ENCODE data around the gene FSTL4. TPM values are rescaled to one million over a fixed set of nuclear protein-coding genes. Genes with fewer than 3 reads are reported as not detected.

Gene FSTL4
- polyA plus RNA-seq, 1 donor (not counting 4 experiments of a cell fraction or from before 2014, with no cell fraction given) = 1.7 TPM

- Histone ChIP-seq H3K27ac (ENCODE audit: control insufficient read depth, insufficient read depth, low read length) (no peak overlapping the region), H2AFZ (ENCODE audit: control insufficient read depth, low read length) (no peak overlapping the region), H3K9ac (ENCODE audit: control insufficient read depth, extremely low read depth, insufficient read depth, low read length) (no peak overlapping the region), H3K79me2 (ENCODE audit: control insufficient read depth, insufficient read depth, low read length) (no peaks in the 10 kb centered on the region), H3K4me3 (ENCODE audit: control insufficient read depth in 2 of 3, extremely low read depth in 1 of 3, insufficient read depth in 2 of 3, low read depth in 1 of 3, low read length in 3 of 3) (no peak overlapping the region), H3K27me3 (ENCODE audit: control insufficient read depth, extremely low read depth, insufficient read depth, low read length) (peaks cover 24% of the 10 kb centered on the region), H3K9me1 (ENCODE audit: control insufficient read depth, extremely low read depth, insufficient read depth, low read length) (no peaks in the 10 kb centered on the region), H3K4me2 (ENCODE audit: control insufficient read depth, extremely low read depth, insufficient read depth, low read depth, low read length) (no peak overlapping the region), H3K4me1 (ENCODE audit: control insufficient read depth, extremely low read depth, insufficient read depth, low read length) (no peaks in the 10 kb centered on the region), H4K20me1 (ENCODE audit: control insufficient read depth, extremely low read depth, insufficient read depth, low read length) (no peaks in the 10 kb centered on the region), H3K36me3 (ENCODE audit: control insufficient read depth in 2 of 2, extremely low read depth in 1 of 2, insufficient read depth in 2 of 2, low read length in 2 of 2) (no peaks in the 10 kb centered on the region), H3K9me3 (ENCODE audit: control insufficient read depth, low read depth, low read length) (no peaks in the 10 kb centered on the region)
- TF ChIP-seq, protein P1, sequence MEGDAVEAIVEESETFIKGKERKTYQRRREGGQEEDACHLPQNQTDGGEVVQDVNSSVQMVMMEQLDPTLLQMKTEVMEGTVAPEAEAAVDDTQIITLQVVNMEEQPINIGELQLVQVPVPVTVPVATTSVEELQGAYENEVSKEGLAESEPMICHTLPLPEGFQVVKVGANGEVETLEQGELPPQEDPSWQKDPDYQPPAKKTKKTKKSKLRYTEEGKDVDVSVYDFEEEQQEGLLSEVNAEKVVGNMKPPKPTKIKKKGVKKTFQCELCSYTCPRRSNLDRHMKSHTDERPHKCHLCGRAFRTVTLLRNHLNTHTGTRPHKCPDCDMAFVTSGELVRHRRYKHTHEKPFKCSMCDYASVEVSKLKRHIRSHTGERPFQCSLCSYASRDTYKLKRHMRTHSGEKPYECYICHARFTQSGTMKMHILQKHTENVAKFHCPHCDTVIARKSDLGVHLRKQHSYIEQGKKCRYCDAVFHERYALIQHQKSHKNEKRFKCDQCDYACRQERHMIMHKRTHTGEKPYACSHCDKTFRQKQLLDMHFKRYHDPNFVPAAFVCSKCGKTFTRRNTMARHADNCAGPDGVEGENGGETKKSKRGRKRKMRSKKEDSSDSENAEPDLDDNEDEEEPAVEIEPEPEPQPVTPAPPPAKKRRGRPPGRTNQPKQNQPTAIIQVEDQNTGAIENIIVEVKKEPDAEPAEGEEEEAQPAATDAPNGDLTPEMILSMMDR (optimal IDR thresholded peaks at IDR 0.05 in 1 of 3, IDR thresholded peaks at IDR 0.05 in 1 of 3, conservative IDR thresholded peaks at IDR 0.05 in 1 of 3; ENCODE audit: extremely low read depth in 1 of 3, insufficient read depth in 2 of 3, low read length in 3 of 3) = no peak
- no peak for TF ChIP-seq EZH2 (IDR thresholded peaks at IDR 0.05; ENCODE audit: low read length)
- dilution Hi-C loops (cut with MboI; ENCODE audit: extremely low pct_ligation_motif_present, low sequenced_read_pairs) = no loop called here
- FAIRE-seq (no peak), DNase-seq (ENCODE audit: low read depth, low spot score) (no peak)
Measured at GRCh38 chr5:133266966-133267365, 345.4 kb downstream of the FSTL4 start.

GRCh38 chr5:133266527-133266878, 345.8 kb downstream of the FSTL4 start:
- Histone ChIP-seq H3K9me3 (ENCODE audit: control insufficient read depth, low read depth, low read length) (no peaks in the 10 kb centered on the region), H3K4me3 (ENCODE audit: control insufficient read depth in 2 of 3, extremely low read depth in 1 of 3, insufficient read depth in 2 of 3, low read depth in 1 of 3, low read length in 3 of 3) (no peak overlapping the region), H3K36me3 (ENCODE audit: control insufficient read depth in 2 of 2, extremely low read depth in 1 of 2, insufficient read depth in 2 of 2, low read length in 2 of 2) (no peaks in the 10 kb centered on the region), H3K27ac (ENCODE audit: control insufficient read depth, insufficient read depth, low read length) (no peak overlapping the region), H3K9ac (ENCODE audit: control insufficient read depth, extremely low read depth, insufficient read depth, low read length) (no peak overlapping the region), H3K27me3 (ENCODE audit: control insufficient read depth, extremely low read depth, insufficient read depth, low read length) (peaks cover 24% of the 10 kb centered on the region), H3K79me2 (ENCODE audit: control insufficient read depth, insufficient read depth, low read length) (no peaks in the 10 kb centered on the region), H2AFZ (ENCODE audit: control insufficient read depth, low read length) (no peak overlapping the region), H3K9me1 (ENCODE audit: control insufficient read depth, extremely low read depth, insufficient read depth, low read length) (no peaks in the 10 kb centered on the region), H3K4me1 (ENCODE audit: control insufficient read depth, extremely low read depth, insufficient read depth, low read length) (no peaks in the 10 kb centered on the region), H3K4me2 (ENCODE audit: control insufficient read depth, extremely low read depth, insufficient read depth, low read depth, low read length) (no peak overlapping the region), H4K20me1 (ENCODE audit: control insufficient read depth, extremely low read depth, insufficient read depth, low read length) (no peaks in the 10 kb centered on the region)
- dilution Hi-C loops (cut with MboI; ENCODE audit: extremely low pct_ligation_motif_present, low sequenced_read_pairs) = no loop called here
- TF ChIP-seq, protein P1 (optimal IDR thresholded peaks at IDR 0.05 in 1 of 3, IDR thresholded peaks at IDR 0.05 in 1 of 3, conservative IDR thresholded peaks at IDR 0.05 in 1 of 3; ENCODE audit: extremely low read depth in 1 of 3, insufficient read depth in 2 of 3, low read length in 3 of 3) = no peak
- TF ChIP-seq EZH2 (IDR thresholded peaks at IDR 0.05; ENCODE audit: low read length) = no peak
- no peak for FAIRE-seq
- no peak for DNase-seq (ENCODE audit: low read depth, low spot score)

Measured in keratinocyte (primary cell).